ENCODE measurements around the gene FBXL2. TPM values are rescaled to one million over a fixed set of nuclear protein-coding genes. Genes with fewer than 3 reads are reported as not detected.

FBXL2 gene
- total RNA-seq, 1 experiment from 2014 or later: 15.8 TPM

DNA sequence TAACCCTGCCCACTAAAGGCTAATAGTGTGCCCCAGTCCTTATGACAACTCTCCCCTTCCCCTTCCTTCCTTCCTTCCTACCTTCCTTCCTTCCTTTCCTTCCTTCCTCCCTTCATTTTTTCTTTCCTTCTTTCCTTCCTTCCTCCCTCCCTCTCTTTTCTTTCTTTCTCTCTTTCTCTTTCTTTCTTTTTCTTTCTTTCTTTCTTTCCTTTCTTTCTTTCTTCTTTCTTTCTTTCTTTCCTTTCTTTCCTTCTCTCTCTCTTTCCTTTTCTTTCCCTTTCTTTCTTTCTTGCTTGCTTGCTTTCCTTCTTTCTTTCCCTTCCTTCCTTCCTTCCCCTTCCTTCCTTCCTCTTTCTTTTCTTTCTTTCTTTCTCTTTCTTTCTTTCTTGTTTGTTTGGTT lies 30.5 kb upstream of the FBXL2 start:
- POLR2A ChIA-PET (ENCODE audit: unreplicated experiment): no interaction called here
- TF ChIP-seq EZH2 (IDR thresholded peaks at IDR 0.05; ENCODE audit: low read depth): no peak
- TF ChIP-seq, protein P1, sequence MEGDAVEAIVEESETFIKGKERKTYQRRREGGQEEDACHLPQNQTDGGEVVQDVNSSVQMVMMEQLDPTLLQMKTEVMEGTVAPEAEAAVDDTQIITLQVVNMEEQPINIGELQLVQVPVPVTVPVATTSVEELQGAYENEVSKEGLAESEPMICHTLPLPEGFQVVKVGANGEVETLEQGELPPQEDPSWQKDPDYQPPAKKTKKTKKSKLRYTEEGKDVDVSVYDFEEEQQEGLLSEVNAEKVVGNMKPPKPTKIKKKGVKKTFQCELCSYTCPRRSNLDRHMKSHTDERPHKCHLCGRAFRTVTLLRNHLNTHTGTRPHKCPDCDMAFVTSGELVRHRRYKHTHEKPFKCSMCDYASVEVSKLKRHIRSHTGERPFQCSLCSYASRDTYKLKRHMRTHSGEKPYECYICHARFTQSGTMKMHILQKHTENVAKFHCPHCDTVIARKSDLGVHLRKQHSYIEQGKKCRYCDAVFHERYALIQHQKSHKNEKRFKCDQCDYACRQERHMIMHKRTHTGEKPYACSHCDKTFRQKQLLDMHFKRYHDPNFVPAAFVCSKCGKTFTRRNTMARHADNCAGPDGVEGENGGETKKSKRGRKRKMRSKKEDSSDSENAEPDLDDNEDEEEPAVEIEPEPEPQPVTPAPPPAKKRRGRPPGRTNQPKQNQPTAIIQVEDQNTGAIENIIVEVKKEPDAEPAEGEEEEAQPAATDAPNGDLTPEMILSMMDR (conservative IDR thresholded peaks at IDR 0.05): no peak
- BruUV-seq (replicated peaks): no TSS peak
- CTCF ChIA-PET: no interaction called here
- Histone ChIP-seq H3F3A (ENCODE audit: insufficient read depth, low read depth) (no peaks in the 10 kb centered on the region), H2AFZ (no peak overlapping the region), H3K36me3 (ENCODE audit: low read depth) (no peaks in the 10 kb centered on the region), H3K27ac (no peak overlapping the region), H3K4me3 (no peak overlapping the region), H4K20me1 (ENCODE audit: insufficient read depth) (no peaks in the 10 kb centered on the region), H3K9me2 (ENCODE audit: insufficient read depth) (no peaks in the 10 kb centered on the region), H3K79me2 (ENCODE audit: low read depth) (no peaks in the 10 kb centered on the region), H3K9me3 (ENCODE audit: insufficient read depth, low read depth) (no peaks in the 10 kb centered on the region), H3K4me2 (no peak overlapping the region), H3K27me3 (ENCODE audit: insufficient read depth, low read depth) (no peaks in the 10 kb centered on the region), H3K4me1 (replicated peaks; ENCODE audit: insufficient read depth) (no peaks in the 10 kb centered on the region)
- no peak for DNase-seq
- intact Hi-C loops (cut with micrococcal nuclease; ENCODE audit: unreplicated experiment): no loop called here

- no peaks in the 10 kb centered on the region for H3K36me3 ChIP-seq (ENCODE audit: low read depth)
- no peaks in the 10 kb centered on the region for H3K9me2 ChIP-seq (ENCODE audit: insufficient read depth)
- H3K4me1 ChIP-seq (replicated peaks; ENCODE audit: insufficient read depth): no peaks in the 10 kb centered on the region
- H4K20me1 ChIP-seq (ENCODE audit: insufficient read depth): no peaks in the 10 kb centered on the region
- POLR2A ChIA-PET (ENCODE audit: unreplicated experiment): interaction anchor here (0.6 kb wide), 1 partner anchor 47 kb away, joined by 3 read pairs; no protein-coding TSS in a partner anchor
- BruUV-seq (replicated peaks): no TSS peak
- no peak for DNase-seq
- H3K4me3 ChIP-seq: no peak overlapping the region
- H3K79me2 ChIP-seq (ENCODE audit: low read depth): no peaks in the 10 kb centered on the region
- intact Hi-C loops (cut with micrococcal nuclease; ENCODE audit: unreplicated experiment): no loop called here
- CTCF ChIA-PET: interaction anchor here (0.5 to 0.7 kb wide), 2 partner anchors 33 to 121 kb away, joined by 3 to 4 read pairs; no protein-coding TSS in a partner anchor
- no peaks in the 10 kb centered on the region for H3F3A ChIP-seq (ENCODE audit: insufficient read depth, low read depth)
- H3K9me3 ChIP-seq (ENCODE audit: insufficient read depth, low read depth): no peaks in the 10 kb centered on the region
- H3K27ac ChIP-seq: no peak overlapping the region
- TF ChIP-seq, protein P1 (conservative IDR thresholded peaks at IDR 0.05): no peak
- TF ChIP-seq EZH2 (IDR thresholded peaks at IDR 0.05; ENCODE audit: low read depth): no peak
- no peaks in the 10 kb centered on the region for H3K27me3 ChIP-seq (ENCODE audit: insufficient read depth, low read depth)
- no peak overlapping the region for H2AFZ ChIP-seq
- no peak overlapping the region for H3K4me2 ChIP-seq
Observed at GRCh38 chr3:33250712-33251111, 26.5 kb upstream of the FBXL2 start.

DNA sequence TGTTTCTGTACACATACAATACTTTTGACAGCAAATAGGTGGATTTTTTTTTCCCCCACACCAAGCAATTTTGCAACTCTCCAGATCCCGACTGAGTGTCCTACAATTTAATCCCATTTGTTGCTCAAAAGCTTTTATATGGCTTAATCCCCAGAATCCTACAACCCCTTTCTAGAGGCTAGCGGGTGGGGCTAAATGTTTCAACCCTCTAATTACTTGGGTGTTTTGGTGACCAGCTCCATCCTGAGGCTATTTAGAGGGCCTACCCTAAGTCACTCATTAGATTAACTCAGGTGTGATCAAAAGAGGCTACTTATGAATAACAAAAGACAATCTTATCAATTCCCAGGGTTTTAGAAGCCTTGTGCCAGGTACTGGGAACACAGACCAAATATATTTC lies 21.0 kb upstream of the FBXL2 start:
- ChIA-PET POLR2A (ENCODE audit: unreplicated experiment) (interaction anchor here (0.6 kb wide), 1 partner anchor 17 kb away, joined by 3 read pairs; no protein-coding TSS in a partner anchor), CTCF (no interaction called here)
- H2AFZ ChIP-seq: no peak overlapping the region
- no peaks in the 10 kb centered on the region for H3K9me3 ChIP-seq (ENCODE audit: insufficient read depth, low read depth)
- no peak for TF ChIP-seq EZH2 (IDR thresholded peaks at IDR 0.05; ENCODE audit: low read depth)
- TF ChIP-seq, protein P1 (conservative IDR thresholded peaks at IDR 0.05): no peak
- no peaks in the 10 kb centered on the region for H3K27me3 ChIP-seq (ENCODE audit: insufficient read depth, low read depth)
- no peaks in the 10 kb centered on the region for H3K9me2 ChIP-seq (ENCODE audit: insufficient read depth)
- intact Hi-C loops (cut with micrococcal nuclease; ENCODE audit: unreplicated experiment): no loop called here
- no TSS peak for BruUV-seq (replicated peaks)
- H3K27ac ChIP-seq: no peak overlapping the region
- no peak for DNase-seq
- H3F3A ChIP-seq (ENCODE audit: insufficient read depth, low read depth): no peaks in the 10 kb centered on the region
- no peaks in the 10 kb centered on the region for H3K4me1 ChIP-seq (replicated peaks; ENCODE audit: insufficient read depth)
- H3K36me3 ChIP-seq (ENCODE audit: low read depth): no peaks in the 10 kb centered on the region
- H3K79me2 ChIP-seq (ENCODE audit: low read depth): no peaks in the 10 kb centered on the region
- H3K4me3 ChIP-seq: no peak overlapping the region
- no peaks in the 10 kb centered on the region for H4K20me1 ChIP-seq (ENCODE audit: insufficient read depth)
- no peak overlapping the region for H3K4me2 ChIP-seq

Data from PC-9 (cell line).